Astrocyte (in vitro differentiated cells and primary cell): ENCODE data around the gene NFATC1. TPM values are rescaled to one million over a fixed set of nuclear protein-coding genes. Genes with fewer than 3 reads are reported as not detected.
A peak's percentile ranks its signal among the peaks of the same experiment; 100 is the strongest.

ENCODE experiments used
- DNase-seq: peaks from one replicate; pipeline ENCODE4 v3.0.0-alpha.2; 2010; ENCODE audit warnings: low read depth
- FAIRE-seq: peaks from 2 replicates; lab custom pipeline; 2011; peaks lifted over from hg19 to GRCh38; lab: Jason Lieb, UNC
- H2AFZ ChIP-seq: 2 replicates; pipeline ENCODE4 v1.6.0; 2012; ENCODE audit warnings: low read depth, low read length, inconsistent platforms
- H3K27ac ChIP-seq: 2 replicates; pipeline ENCODE4 v1.5.1; 2011; ENCODE audit warnings: low read depth, low read length, inconsistent platforms
- H3K27me3 ChIP-seq: 2 replicates; pipeline ENCODE4 v1.6.0; 2011; ENCODE audit warnings: low read length, inconsistent platforms; ENCODE audit not compliant: insufficient read depth
- H3K36me3 ChIP-seq: 2 replicates; pipeline ENCODE4 v1.5.1; 2011; ENCODE audit warnings: low read length, inconsistent platforms; ENCODE audit not compliant: insufficient read depth
- H3K4me1 ChIP-seq: 2 replicates; pipeline ENCODE4 v1.5.1; 2011; ENCODE audit warnings: low read length, inconsistent platforms; ENCODE audit not compliant: insufficient read depth
- H3K4me2 ChIP-seq: 2 replicates; pipeline ENCODE4 v1.6.0; 2012; ENCODE audit warnings: low read length, inconsistent platforms
- H3K4me3 ChIP-seq: 2 replicates; pipeline ENCODE4 v1.5.1; 2011; ENCODE audit warnings: low read depth, mild to moderate bottlenecking, low read length, inconsistent platforms; ENCODE audit not compliant: insufficient read depth
- H3K79me2 ChIP-seq: 2 replicates; pipeline ENCODE4 v1.6.0; 2012; ENCODE audit warnings: mild to moderate bottlenecking, low read length, inconsistent platforms; ENCODE audit not compliant: insufficient read depth
- H3K9ac ChIP-seq: 2 replicates; pipeline ENCODE4 v1.6.0; 2012; ENCODE audit warnings: mild to moderate bottlenecking, low read length, inconsistent platforms
- H3K9me3 ChIP-seq: 2 replicates; pipeline ENCODE4 v1.5.1; 2012; ENCODE audit warnings: low read depth, mild to moderate bottlenecking, low read length, inconsistent platforms; ENCODE audit not compliant: insufficient read depth
- H4K20me1 ChIP-seq: 2 replicates; pipeline ENCODE4 v1.6.0; 2012; ENCODE audit warnings: low read length, inconsistent platforms; ENCODE audit not compliant: insufficient read depth
- H3K27ac Mint-ChIP-seq: one replicate; pipeline ENCODE4 v1.8.0; 2021; ENCODE audit warnings: mild to moderate bottlenecking, mixed read lengths; ENCODE audit not compliant: unreplicated experiment
- H3K27me3 Mint-ChIP-seq: one replicate; pipeline ENCODE4 v1.8.0; 2021; ENCODE audit warnings: low read depth, mixed read lengths; ENCODE audit not compliant: unreplicated experiment
- H3K36me3 Mint-ChIP-seq: one replicate; pipeline ENCODE4 v1.8.0; 2021; ENCODE audit warnings: low read depth, mixed read lengths; ENCODE audit not compliant: unreplicated experiment
- H3K4me1 Mint-ChIP-seq: one replicate; pipeline ENCODE4 v1.8.0; 2021; ENCODE audit warnings: low read depth, mixed read lengths; ENCODE audit not compliant: unreplicated experiment
- H3K4me3 Mint-ChIP-seq: one replicate; pipeline ENCODE4 v1.8.0; 2021; ENCODE audit warnings: mild to moderate bottlenecking, moderate library complexity, mixed read lengths; ENCODE audit not compliant: unreplicated experiment
- H3K9me3 Mint-ChIP-seq: one replicate; pipeline ENCODE4 v1.8.0; 2021; ENCODE audit warnings: mild to moderate bottlenecking, mixed read lengths; ENCODE audit not compliant: unreplicated experiment
- CTCF ChIP-seq: IDR thresholded peaks from 2 replicates; pipeline ENCODE4 v1.5.1; 2011; ENCODE audit warnings: low read depth, mild to moderate bottlenecking, inconsistent platforms, low read length, moderate library complexity; ENCODE audit not compliant: insufficient read depth
- EZH2 ChIP-seq: IDR thresholded peaks from 2 replicates; pipeline ENCODE4 v1.6.1; 2012; ENCODE audit warnings: mild to moderate bottlenecking, low read length, inconsistent platforms; ENCODE audit not compliant: insufficient read depth
- total RNA-seq: library from RNA; stranded (reverse); gene quantifications from 2 replicates; pipeline ENCODE4 v1.2.1, GENCODE V29; 2021

The NFATC1 gene
- total RNA-seq, 1 donor from 2014 or later: 11.0 TPM

GRCh38 chr18:79490626-79491041 is 94.9 kb downstream of the NFATC1 start:
- H3K9me3 ChIP-seq: no peaks in the 10 kb centered on the region
- peaks cover 9% of the 10 kb centered on the region for H3K4me1 ChIP-seq
- DNase-seq (no peak), FAIRE-seq (no peak)
- H3K9me3 Mint-ChIP-seq: no peaks in the 10 kb centered on the region
- peaks cover 8% of the 10 kb centered on the region for H3K36me3 Mint-ChIP-seq
- H3K4me3 Mint-ChIP-seq: no peak overlapping the region
- TF ChIP-seq CTCF (no peak), EZH2 (no peak)
- H3K4me1 Mint-ChIP-seq: peaks cover 4% of the 10 kb centered on the region
- H3K27ac ChIP-seq: no peak overlapping the region
- H3K4me2 ChIP-seq: no peak overlapping the region
- no peak overlapping the region for H2AFZ ChIP-seq
- no peaks in the 10 kb centered on the region for H3K36me3 ChIP-seq
- H3K79me2 ChIP-seq: no peaks in the 10 kb centered on the region
- H3K27me3 Mint-ChIP-seq: peaks cover 8% of the 10 kb centered on the region
- no peaks in the 10 kb centered on the region for H4K20me1 ChIP-seq
- no peaks in the 10 kb centered on the region for H3K27me3 ChIP-seq
- no peak overlapping the region for H3K27ac Mint-ChIP-seq
- H3K9ac ChIP-seq: no peak overlapping the region
- no peak overlapping the region for H3K4me3 ChIP-seq

DNA sequence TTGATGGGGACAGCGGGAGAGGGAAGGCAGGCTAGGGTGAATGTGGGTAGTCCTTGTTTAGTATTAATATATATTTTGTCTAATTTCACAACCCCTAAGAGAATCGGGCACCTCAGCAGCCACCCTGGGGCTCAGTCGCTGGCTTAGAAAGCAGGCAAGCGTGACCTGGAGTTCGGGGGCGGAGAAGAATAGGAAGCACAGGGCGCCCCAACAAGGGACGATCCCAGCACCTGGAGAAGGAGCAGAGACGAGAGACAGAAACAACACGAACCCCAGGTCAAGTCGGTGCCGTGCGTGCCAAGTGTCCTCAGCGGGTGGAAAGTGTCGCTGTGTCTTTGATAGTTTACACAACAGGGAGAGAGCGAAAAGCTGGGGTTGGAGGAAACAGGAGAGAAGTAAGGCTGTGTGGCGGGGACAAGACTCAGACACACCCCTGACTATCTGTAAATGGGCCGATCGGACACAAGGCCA is 95.4 kb downstream of the NFATC1 start:
- no peaks in the 10 kb centered on the region for H3K9me3 ChIP-seq
- no peak for DNase-seq
- Mint-ChIP-seq H3K27me3 (peaks cover 8% of the 10 kb centered on the region), H3K27ac (no peak overlapping the region), H3K4me1 (peaks cover under 1% of the 10 kb centered on the region), H3K4me3 (no peak overlapping the region), H3K36me3 (peaks cover 8% of the 10 kb centered on the region), H3K9me3 (no peaks in the 10 kb centered on the region)
- peak overlapping the region; percentile 8 for H2AFZ ChIP-seq
- no peaks in the 10 kb centered on the region for H3K36me3 ChIP-seq
- no peaks in the 10 kb centered on the region for H4K20me1 ChIP-seq
- H3K4me1 ChIP-seq: peaks cover 5% of the 10 kb centered on the region
- no peak overlapping the region for H3K4me2 ChIP-seq
- no peak for FAIRE-seq
- H3K9ac ChIP-seq: no peak overlapping the region
- no peaks in the 10 kb centered on the region for H3K79me2 ChIP-seq
- H3K4me3 ChIP-seq: no peak overlapping the region
- H3K27ac ChIP-seq: no peak overlapping the region
- TF ChIP-seq EZH2 (no peak), CTCF (no peak)
- no peaks in the 10 kb centered on the region for H3K27me3 ChIP-seq

DNA sequence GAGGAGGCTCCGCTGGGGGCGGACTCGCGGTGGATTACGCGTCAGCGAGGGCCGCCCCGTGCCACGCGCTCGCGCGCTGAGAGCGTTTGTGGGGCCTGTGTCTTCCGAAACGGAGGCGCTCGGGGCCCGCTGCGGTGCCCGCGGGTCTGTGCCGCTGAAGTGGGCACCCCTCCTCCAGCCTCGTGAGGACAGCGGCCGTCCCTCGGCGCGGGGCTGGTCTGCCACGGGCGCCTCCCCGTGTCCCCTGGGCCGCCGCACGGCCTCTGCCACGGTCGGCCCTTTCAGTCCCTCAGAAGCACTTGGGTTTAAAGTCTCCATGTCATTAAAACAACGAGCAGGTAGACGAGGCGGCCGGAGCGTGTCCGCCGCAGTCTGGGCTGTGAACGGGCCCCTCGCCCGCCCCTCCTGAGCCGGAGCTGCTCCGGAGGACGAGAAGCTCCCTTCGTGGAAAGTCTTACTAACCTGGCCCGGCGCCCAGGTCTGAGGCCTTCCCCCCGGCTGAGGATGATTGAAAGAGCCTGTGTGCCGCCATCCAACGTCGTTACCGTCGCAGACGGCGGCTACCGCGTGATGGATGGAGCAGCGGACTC is 97.6 kb downstream of the NFATC1 start:
- H3K4me3 Mint-ChIP-seq: no peak overlapping the region
- Histone ChIP-seq H3K4me1 (peaks cover 6% of the 10 kb centered on the region), H3K4me3 (no peak overlapping the region), H3K27me3 (peaks cover 3% of the 10 kb centered on the region), H3K9ac (no peak overlapping the region), H3K9me3 (no peaks in the 10 kb centered on the region), H3K79me2 (no peaks in the 10 kb centered on the region), H3K27ac (no peak overlapping the region), H2AFZ (no peak overlapping the region), H3K36me3 (no peaks in the 10 kb centered on the region), H3K4me2 (no peak overlapping the region), H4K20me1 (no peaks in the 10 kb centered on the region)
- H3K27ac Mint-ChIP-seq: no peak overlapping the region
- peaks cover 6% of the 10 kb centered on the region for H3K9me3 Mint-ChIP-seq
- no peak for TF ChIP-seq EZH2
- TF ChIP-seq CTCF: no peak
- peaks cover 8% of the 10 kb centered on the region for H3K36me3 Mint-ChIP-seq
- peaks cover 13% of the 10 kb centered on the region for H3K4me1 Mint-ChIP-seq
- FAIRE-seq (no peak), DNase-seq (no peak)
- H3K27me3 Mint-ChIP-seq: peaks cover 8% of the 10 kb centered on the region
